ENCODE results near the gene MAGEL2.

GRCh38 chr15:23595368-23595767 is 52.3 kb downstream of the MAGEL2 start:
- TF ChIP-seq POLR2A (IDR thresholded peaks at IDR 0.05; ENCODE audit: low read depth, low read length): no peak
- no peak for TF ChIP-seq POLR2AphosphoS5 (IDR thresholded peaks at IDR 0.05; ENCODE audit: low read depth, low read length)
- TF ChIP-seq TAF1 (IDR thresholded peaks at IDR 0.05; ENCODE audit: low read depth, low read length): no peak
- no peak for TF ChIP-seq SPI1 (IDR thresholded peaks at IDR 0.05; ENCODE audit: low read depth, low read length)
